HG03039 (cell line): Measurements from ENCODE around the gene SMAD2.

Experiments used
- ATAC-seq: cut with Tn5 transposase; IDR thresholded peaks from one replicate; pipeline ENCODE4 v1.9.1; 2021; ENCODE audit warnings: mild to moderate bottlenecking, moderate library complexity; ENCODE audit not compliant: unreplicated experiment

The SMAD2 gene

DNA sequence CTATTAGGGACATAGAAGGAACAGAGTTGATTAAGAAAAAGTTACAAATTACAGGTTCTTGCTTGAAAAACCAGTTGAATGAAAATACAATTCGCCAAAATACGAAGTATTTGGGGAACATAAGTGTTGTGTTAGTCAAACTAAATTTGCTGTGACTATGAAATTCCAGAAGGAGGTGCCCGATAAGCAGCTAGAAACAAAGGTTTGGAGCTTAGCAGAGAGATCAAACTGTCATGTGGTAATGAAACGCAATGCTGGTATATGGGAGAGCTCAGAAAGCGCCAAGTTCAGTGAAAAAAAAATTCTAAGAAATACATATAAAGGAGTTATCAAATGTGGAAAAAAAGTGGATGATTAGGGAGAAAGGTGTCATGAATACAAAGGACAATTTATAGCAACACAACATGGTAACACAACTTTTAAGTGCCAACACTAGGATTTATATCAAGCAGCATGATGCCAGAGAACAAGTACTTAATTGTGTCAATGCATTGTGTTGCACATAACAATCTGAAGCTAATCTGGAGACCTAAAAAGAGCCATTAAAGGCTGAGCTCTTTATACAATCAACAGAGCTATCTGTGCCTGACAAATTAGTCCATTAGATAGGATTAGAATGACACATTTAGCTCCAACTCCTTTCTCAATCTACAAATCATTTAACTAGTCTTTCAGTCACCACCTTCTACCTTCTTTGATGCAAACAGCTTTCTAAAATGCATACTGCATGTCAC, 31.2 kb downstream of the SMAD2 start:
- no peak for ATAC-seq

DNA sequence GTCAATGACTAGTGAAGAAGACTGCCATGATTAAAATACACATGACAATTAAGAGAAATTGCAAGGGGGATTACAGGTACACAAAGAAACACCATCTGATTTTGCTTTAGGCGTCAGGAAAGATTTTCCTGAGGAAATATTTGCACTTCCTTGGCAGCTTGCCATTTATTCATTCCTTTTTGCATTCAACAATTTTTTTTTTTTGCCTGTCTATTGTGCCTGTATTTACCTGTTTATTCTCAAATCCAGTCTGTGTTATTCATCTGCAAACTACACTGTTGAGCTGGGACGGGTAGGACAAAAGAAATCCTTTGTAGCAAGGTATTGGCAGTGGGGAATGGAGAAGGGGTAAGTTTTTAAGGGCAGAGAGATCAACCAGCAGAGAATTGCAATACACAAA, 31.8 kb downstream of the SMAD2 start:
- ATAC-seq, result no peak

DNA sequence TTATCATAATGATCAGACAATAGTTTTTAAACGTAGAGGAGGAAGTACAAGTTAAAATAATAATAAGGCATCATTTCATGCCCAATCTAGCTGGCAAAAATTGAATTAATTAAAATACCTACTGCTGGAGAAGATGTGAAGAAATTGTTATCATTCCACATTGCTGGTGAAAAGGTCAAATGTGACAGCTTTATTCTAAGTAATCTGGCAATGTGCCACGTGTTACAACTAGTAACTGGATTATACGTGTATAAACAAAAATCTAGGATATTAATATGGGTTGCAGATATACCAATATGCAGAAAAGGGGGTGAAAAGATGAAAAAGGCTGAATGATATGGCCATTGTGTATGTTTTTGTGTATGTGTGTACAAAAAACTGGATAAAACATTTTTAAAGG, 32.4 kb downstream of the SMAD2 start:
- ATAC-seq, result no peak

DNA sequence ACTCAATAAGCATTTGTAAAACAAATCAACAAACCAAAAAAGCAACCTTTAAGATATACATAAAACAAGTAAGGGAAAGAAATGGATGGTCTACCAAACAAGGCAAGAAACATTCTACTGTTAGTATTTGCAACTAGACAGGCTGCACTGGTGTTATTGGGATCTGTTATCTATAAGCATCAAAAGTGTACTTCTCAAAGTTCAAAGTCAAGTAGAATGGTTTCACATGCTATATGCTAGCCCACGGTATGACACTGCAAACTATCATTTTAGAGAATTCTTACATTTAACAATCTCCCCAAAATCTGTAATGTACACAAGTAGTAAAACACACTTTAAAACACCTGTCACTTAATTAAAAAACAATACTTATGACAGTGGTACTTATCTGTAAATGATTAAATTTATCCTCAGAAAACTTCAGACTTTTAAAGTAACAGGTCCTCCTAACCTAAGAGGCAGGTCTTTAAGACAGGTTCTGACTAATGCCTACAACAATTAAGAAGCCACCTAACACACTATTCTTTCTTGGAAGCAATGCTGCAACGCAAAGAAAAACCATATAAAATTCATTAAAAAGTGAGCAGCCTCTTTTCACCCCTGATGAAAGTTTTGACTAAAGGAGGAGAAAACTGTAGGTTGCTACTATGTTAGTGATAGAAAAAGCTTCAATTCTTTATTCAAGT, 34.8 kb downstream of the SMAD2 start:
- ATAC-seq, result no peak

DNA sequence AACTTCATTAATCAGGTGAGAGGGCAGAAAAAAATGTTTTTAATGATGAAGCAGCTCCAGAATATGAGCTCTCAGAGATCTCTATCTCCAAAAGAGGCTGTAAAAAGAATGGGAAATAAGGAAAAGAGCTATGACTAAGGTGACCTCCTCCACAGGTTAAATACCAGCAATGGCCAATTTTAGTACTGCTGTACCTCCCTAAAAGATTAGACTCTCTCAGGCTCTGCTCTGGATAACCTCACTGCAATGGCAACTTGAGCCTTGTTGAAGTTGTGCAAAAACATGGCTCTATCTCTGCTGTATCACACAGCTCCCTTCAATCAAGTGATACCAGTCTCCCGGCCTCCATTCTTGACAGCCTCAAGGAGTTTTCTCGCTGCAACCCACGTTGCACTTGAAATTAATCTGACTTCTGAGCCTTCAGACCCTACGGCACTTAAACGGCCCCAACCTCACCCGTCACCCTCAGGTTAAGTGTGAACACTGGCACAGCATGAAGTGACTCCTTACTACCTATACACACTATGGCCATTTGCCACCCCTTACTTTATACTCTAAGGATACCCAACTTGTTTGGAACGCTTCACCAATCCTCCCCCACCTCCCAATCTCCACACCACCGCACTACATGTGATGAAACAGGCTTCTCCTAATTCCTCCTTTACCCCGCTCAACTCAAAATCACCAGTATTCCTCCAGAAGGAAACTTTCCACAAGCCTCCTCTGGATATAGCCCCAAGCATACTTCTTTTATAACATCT, 36.3 kb downstream of the SMAD2 start:
- ATAC-seq, result no peak

DNA sequence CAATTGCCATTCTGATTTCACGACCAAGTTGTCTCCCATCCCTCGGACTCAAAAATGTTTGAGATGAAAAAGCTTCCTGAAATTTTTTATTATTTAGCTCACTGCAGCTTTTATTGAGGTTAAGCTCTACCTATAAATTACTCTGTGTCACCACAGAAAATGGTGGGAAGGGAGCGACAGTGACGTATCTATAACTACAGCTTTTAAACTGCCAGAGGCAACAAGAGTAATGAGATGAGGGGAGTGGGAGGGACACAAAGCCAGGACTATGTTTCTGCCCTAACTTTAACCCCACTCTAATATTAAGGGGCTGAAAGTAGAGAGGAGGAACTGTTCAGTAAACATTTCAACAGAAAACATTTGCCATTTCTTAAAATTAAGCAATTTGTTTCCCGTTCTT, 37.4 kb downstream of the SMAD2 start:
- ATAC-seq, result no peak

DNA sequence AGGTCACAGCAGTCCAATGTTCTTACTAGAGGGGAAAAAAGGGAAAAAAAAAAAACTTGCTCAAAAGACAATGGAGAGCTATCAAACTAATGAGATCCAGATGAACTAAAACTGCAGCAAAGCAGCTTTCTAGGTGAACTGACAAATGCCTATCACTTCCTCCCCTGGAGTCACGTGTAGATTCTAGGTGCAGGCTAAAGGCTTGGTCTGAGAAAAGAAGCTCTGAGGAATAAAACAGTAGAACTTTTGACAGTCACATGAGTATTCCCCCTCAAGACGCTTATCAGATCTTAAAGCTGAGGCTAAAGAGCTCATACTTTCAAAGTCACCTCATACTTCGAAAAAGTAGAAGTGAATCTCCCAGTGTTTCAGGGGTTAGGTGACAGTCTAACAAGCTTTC, 42.3 kb downstream of the SMAD2 start:
- ATAC-seq, result no peak

DNA sequence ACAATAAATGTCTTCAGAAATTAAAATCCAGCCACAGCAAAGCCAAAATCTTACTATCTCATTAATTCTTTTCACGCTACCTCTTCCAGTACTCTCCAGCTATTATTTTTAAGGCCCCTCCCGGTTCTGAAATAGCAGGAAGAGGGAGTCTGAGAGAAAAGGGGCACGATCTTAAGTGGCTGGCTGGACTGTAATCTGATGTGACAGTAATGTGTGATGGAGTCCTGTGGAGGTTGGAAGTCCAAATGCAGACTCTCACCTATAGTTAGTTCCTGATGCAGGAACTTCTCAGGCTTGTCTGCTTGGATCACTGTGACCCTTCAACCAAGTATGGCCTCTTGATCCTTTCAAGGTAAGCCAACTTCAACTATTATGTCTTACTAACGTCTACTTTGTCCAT, 43.2 kb downstream of the SMAD2 start:
- no peak for ATAC-seq

DNA sequence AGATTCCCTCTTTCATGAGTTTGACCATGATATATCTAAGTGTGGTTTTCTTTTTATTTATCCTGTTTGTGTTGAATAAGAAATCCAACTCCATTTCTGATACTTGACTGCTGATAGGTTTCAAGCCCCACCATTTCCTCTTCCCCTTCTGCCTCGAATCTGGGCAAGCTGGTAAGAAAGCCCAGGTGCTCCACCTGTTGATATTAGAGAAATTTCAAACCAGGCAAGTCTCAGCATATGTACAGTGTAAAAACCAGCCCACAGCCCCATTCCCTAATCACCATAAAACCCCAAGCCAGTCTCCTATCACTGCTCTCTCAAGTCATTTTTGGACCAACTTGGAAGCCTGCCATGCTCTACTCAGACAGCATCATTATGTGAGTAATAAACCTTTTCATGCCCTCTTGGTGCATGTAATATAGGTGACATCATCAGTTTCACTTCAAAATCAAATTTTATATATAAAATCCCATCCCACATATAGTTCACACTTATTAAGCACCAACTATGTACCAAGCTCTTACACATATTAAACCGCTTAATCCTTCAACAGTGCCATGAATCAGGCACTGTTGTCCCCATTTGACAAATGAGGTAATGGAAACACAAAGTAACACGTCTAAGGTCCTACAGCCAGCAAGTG, 46.6 kb downstream of the SMAD2 start:
- ATAC-seq, result no peak

DNA sequence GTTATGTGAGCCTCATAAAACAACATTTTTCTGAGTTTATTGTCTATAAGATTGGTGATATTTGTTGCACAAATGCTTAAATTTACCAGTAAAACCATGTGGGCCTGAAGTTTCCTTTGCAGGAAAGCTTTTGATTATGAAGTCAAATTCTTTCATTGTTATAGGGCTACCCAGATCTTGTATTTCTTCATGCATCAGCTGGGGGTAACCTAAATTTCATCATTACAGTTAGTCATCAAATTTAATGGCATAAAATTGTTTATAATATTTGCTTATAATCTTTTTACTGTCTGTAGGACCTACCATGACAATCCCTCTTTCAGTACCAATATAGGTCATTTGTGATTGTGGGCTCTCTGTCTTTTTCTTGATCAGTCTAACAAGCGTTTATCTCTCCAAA, 47.8 kb downstream of the SMAD2 start:
- ATAC-seq, result no peak

DNA sequence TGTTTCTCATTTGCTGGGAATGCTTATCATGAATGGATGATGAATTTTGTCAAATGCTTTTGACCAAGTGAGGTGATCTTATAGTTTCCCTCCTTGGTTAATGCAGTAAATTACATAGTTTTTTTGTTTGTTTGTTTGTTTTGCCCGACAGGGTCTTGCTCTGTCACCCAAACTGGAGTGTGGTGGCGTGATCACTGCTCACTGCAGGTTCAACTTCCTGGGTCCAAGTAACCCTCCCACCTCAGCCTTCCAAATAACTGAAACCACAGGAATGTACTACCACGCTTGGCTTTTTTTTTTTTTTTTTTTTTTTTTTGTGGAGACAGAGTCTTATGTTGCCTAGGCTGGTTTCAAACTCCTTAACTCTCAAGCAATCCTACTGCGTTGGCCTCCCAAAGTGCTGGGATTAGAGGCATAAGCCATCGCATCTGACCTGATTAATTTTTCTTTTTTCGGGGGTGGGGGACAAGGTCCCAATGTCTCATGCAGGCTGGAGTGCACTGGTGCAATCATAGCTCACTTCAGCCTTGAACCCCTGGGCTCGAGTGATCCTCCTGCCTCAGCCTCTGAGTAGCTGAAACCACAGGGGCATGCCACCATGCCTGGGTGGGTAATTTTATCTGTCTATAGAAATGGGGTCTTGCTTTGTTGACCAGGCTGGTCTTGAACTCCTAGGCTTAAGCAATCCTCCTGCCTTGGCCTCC, 48.6 kb downstream of the SMAD2 start:
- ATAC-seq, result no peak

DNA sequence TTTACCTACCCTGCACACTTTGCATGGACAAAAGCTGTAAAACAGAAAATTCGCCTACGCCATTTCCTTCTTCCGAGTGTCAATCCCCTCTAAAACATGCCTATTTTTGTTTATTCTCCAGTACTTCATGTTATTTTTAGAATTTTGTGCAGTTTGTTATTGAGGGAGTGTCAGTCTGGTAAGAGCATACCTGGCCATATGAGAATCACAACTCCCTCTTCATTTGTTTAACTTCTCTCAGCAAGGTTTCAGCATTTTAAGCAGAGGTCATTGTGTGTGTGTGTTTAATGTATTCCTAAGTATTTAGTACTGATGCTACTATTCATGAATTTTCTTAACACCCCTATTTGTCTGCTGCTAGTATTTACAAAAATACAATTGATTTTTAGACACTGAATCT, 49.4 kb downstream of the SMAD2 start:
- no peak for ATAC-seq

DNA sequence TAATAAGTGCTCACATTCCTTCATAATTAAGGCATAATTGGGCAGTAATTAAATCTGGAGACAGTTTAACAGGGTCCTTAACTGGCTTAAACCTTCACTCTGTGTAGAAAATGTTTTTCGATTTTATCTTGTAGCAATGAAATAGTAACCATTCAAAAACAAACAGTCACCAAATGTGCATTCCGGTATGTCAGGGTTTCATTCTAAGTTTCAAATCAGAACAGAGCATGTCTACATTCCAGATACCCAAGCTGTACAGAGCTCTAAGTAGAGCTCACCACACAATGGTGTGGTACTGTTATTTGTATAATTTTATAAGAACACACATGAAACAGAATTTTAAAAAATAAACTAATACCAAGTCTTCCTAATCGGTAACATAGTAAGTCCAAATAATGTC, 52.6 kb downstream of the SMAD2 start:
- no peak for ATAC-seq

DNA sequence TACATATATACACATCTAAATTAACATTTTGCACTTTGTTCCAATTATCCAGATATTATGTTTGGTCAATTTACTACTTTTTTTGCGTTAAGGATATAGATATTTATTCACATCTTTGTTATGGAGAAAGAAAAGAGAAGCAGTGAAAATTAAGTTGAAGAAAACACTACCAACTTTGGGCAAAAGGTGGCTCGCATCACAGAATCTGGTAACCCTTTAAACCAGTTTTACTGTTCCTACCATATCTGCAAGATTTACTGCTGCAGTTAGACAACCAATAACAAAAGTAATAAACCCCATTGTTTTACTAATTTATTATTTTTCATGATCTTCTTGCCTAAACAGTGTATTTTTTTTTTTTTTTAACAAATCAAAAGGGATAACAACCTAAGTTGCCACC, 53.6 kb downstream of the SMAD2 start:
- no peak for ATAC-seq

DNA sequence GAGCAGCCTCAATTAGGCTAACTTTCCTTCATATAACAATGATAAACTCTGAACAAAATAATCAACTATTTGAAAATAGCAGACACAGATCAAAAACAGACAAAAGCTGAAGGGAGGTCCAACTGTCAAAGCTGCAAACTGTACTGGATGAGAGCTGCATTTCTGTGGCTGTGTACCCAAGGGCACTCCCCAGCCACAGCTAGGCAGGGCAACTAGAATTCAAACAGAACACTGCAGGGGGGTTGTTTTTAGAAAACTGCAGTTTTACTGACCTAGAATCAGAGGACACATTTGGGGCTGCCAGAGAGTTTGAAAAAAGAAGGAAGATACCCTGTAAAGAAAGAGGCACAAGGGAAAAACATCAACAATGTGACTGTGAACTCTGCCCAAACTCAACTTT, 56.8 kb downstream of the SMAD2 start:
- no peak for ATAC-seq

DNA sequence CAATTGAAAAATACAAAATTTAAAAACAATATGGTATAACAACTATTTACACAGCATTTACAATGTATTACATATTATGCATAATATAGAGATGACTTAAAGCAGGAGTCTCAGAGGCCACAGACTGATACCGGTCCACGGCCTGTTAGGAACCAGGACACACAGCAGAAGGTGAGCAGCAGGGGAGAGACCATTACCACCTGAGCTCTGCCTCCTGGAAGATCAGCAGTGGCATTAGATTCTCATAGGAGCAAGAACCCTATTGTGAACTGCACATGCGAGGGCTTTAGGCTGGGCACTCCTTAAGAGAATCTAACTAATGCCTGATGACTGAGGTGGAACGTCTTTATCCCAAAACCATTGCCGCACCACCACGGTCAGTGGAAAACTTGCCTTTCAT, 58.0 kb downstream of the SMAD2 start:
- no peak for ATAC-seq

DNA sequence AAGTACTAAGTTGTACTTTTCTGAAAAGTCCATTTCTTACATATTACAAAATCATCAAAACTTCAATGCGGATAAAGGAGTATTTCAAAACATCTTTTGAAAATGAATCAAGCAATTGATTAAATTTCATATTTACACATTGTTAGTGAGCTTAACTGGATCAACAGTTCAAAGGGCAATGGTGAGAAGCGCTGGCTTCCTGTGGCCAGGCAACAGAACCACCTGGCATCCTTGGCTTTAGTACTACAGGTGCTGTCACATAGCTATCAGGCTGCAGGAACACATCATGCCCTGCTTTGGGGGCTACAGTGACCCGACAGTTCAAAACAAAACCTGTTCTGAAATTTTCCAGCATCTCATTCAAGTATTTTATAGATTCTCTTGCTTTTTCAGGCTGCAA, 59.2 kb downstream of the SMAD2 start:
- ATAC-seq, result no peak

DNA sequence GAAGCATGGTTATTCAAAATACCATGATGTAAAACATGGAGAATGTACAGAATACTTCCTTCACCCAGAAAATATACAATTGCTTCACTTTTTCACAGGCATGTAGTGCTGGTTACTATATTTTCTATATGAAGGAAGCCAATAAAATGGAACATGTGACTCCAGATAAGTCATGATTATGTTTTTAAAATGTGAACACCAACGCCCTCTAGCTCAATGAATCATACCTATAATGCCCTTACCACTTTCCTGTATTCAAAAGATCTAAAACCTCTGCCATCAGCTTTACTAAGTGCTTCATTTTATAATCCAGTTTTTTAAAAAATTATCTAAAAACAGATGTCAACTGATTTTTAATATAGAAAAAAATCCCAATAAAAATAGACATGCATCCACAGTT, 59.9 kb downstream of the SMAD2 start:
- ATAC-seq, result no peak

DNA sequence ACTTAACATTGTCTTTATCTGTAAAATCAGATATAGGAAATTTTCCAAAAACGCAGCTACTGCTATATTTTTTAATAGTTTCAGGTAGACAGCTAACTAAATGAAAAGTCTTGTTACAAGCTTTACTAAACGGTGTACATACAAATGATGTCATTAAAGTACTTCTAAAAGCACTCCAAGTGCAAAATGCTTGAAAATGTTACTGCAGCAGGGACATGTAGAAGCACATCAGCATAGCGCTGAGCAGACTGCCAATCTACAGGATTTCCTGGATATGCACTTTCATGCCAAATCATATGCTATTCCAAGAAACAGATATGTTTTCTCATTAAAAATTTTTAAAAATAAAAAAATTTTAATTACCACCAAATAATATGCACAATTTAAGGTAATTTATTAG, 61.7 kb downstream of the SMAD2 start:
- ATAC-seq, result no peak

DNA sequence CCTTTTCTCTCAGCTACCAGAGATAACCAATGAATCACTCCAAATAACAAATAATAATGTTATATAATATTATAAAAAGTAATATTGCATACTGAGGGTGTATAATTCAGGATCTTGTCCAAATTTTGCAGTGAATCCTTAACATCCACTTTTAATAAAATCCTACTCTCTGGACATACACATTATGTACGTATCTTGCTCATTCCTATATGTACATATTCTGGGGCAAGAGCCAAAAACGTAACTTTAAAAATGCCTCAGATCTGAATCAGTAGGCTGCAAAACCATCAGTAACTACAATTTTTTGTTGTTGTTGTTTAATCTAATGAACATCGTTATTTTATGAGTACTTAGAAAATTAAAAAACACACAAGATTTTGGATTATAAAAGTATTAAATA, 65.3 kb downstream of the SMAD2 start:
- no peak for ATAC-seq

DNA sequence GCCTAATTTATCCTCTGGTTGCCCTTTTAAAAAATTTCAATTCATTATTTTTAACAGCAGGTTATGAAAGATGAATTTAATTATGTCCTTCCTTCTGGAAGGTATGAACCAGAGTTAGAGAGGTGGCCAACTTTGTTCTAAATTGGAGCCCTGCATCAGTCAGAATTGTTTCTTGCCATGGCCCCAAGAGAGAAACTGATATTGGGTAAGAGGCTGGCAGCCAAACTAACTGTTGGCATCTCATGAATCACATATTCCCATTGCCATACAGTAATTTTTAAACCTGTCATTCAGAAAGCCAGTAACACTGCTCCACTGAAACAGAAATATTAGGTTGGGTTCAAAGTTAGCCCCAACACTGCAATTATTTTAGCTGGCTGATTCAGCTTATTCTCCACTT, 67.4 kb downstream of the SMAD2 start:
- no peak for ATAC-seq
